Stimulated activated CD8-positive, alpha-beta memory T cell treated with anti-CD3 and anti-CD28 coated beads, Interleukin-12 subunit alpha, Interleukin-12 subunit beta, amount 100 ng/mL, for 4 hours (primary cell): ENCODE results near the gene PCNX2.
"Not testable (repeated sequence)": the region's sequence is repeated elsewhere in the genome, so short reads cannot be mapped to it uniquely, and the experiment has no call there.

Experiments used
- DNase-seq: peaks from one replicate; pipeline ENCODE4 v3.0.0-alpha.2; 2020; ENCODE audit warnings: low read depth

The PCNX2 gene

GRCh38 chr1:233151861-233152260 is 143.7 kb downstream of the PCNX2 start:
- DNase-seq, result no peak

- no peak for DNase-seq
Measured at GRCh38 chr1:233144434-233144833, 151.1 kb downstream of the PCNX2 start.

- DNase-seq, result no peak
Measured at GRCh38 chr1:233143241-233143640, 152.3 kb downstream of the PCNX2 start.

- no peak for DNase-seq
Measured at GRCh38 chr1:233140974-233141373, 154.6 kb downstream of the PCNX2 start.

- no peak for DNase-seq
Measured at GRCh38 chr1:233140499-233140898, 155.0 kb downstream of the PCNX2 start.

- DNase-seq, result no peak
Measured at GRCh38 chr1:233138788-233139585, 156.5 kb downstream of the PCNX2 start.

GRCh38 chr1:233135833-233136232 is 159.7 kb downstream of the PCNX2 start:
- no peak for DNase-seq

GRCh38 chr1:233132445-233132844 is 163.1 kb downstream of the PCNX2 start:
- no peak for DNase-seq

- DNase-seq, result not testable (repeated sequence)
Measured at GRCh38 chr1:233129031-233129430, 166.5 kb downstream of the PCNX2 start.

- DNase-seq, result no peak
Measured at GRCh38 chr1:233127157-233127556, 168.4 kb downstream of the PCNX2 start.

- no peak for DNase-seq
Measured at GRCh38 chr1:233122779-233123178, 172.7 kb downstream of the PCNX2 start.

- DNase-seq, result no peak
Measured at GRCh38 chr1:233121947-233122559, 173.5 kb downstream of the PCNX2 start.

- DNase-seq, result no peak
Measured at GRCh38 chr1:233114860-233115259, 180.7 kb downstream of the PCNX2 start.

- DNase-seq, result no peak
Measured at GRCh38 chr1:233114159-233114558, 181.4 kb downstream of the PCNX2 start.

- DNase-seq, result no peak
Measured at GRCh38 chr1:233113009-233113879, 182.3 kb downstream of the PCNX2 start.

GRCh38 chr1:233112186-233113008 is 183.1 kb downstream of the PCNX2 start:
- DNase-seq, result no peak

- no peak for DNase-seq
Measured at GRCh38 chr1:233111731-233112130, 183.8 kb downstream of the PCNX2 start.

GRCh38 chr1:233109096-233109495 is 186.4 kb downstream of the PCNX2 start:
- DNase-seq, result no peak

GRCh38 chr1:233107716-233108130 is 187.8 kb downstream of the PCNX2 start:
- DNase-seq, result not testable (repeated sequence)

GRCh38 chr1:233107130-233107660 is 188.3 kb downstream of the PCNX2 start:
- DNase-seq, result no peak

GRCh38 chr1:233105225-233105624 is 190.3 kb downstream of the PCNX2 start:
- no peak for DNase-seq
